Upper lobe of left lung (tissue), 6 donors: ENCODE data around the gene EHMT1. TPM values are rescaled to one million over a fixed set of nuclear protein-coding genes. Genes with fewer than 3 reads are reported as not detected.

Experiments
- ATAC-seq, 2 donors: fragments of 200-7000 bp; cut with Tn5 transposase; one replicate each; pipeline ENCODE4 v1.9.1; 2022; ENCODE audit warnings: mild to moderate bottlenecking in 2 of 2, moderate library complexity in 2 of 2; ENCODE audit not compliant: low FRiP score in 2 of 2
- DNase-seq, 2 donors: peaks; one replicate each; pipeline ENCODE4 v3.0.0-alpha.2; 2019 to 2020
- H3K27ac ChIP-seq, 4 donors: fragments of 200-600 bp; sonication (generic); one replicate each; pipeline ENCODE4 v1.5.1; 2016 to 2019
- H3K27me3 ChIP-seq, 4 donors: fragments of 200-600 bp; sonication (generic); one replicate each; pipeline ENCODE4 v1.5.1; 2017 to 2019
- H3K36me3 ChIP-seq, 4 donors: fragments of 200-600 bp; sonication (generic); one replicate each; pipeline ENCODE4 v1.5.1; 2016 to 2019
- H3K4me1 ChIP-seq, 4 donors: fragments of 200-600 bp; sonication (generic); one replicate each; pipeline ENCODE4 v1.5.1; 2018 to 2019
- H3K4me3 ChIP-seq, 4 donors: fragments of 200-600 bp; sonication (generic); one replicate each; pipeline ENCODE4 v1.5.1; 2017 to 2019; ENCODE audit warnings: mild to moderate bottlenecking in 2 of 4, moderate library complexity in 1 of 4
- H3K9me3 ChIP-seq, 4 donors: fragments of 200-600 bp; sonication (generic); one replicate each; pipeline ENCODE4 v1.5.1; 2018 to 2019
- EP300 ChIP-seq, 4 donors: sonication (generic); formaldehyde crosslinking; IDR thresholded peaks; one replicate each; pipeline ENCODE4 v1.5.1; 2017; ENCODE audit warnings: antibody characterized with exemption in 4 of 4, control low read depth in 2 of 4
- POLR2A ChIP-seq, 4 donors: fragments of 450-650 bp; IDR thresholded peaks; one replicate each; pipeline ENCODE4 v1.5.1; 2016 to 2017; ENCODE audit warnings: antibody characterized with exemption in 4 of 4, mild to moderate bottlenecking in 2 of 4
- POLR2AphosphoS5 ChIP-seq, 2 donors: sonication (generic); formaldehyde crosslinking; IDR thresholded peaks; one replicate each; pipeline ENCODE4 v1.5.1; 2017; ENCODE audit warnings: antibody characterized with exemption in 2 of 2
- WGBS, 2 donors: methylation state at CpG; one replicate each; pipeline ENCODE4 v1.1.5; 2017 to 2018; 5-methylcytosine and 5-hydroxymethylcytosine counted together
- total RNA-seq, 6 donors: library from RNA; depleted of rRNA in 4 of 6; stranded (reverse); fragments of >200 nt in 4 of 6; gene quantifications; one replicate each; pipeline versions ENCODE4 v1.1.0 to v1.2.1, GENCODE V29; 2016 to 2021
- TF ChIP-seq, protein P1 (sequence below), 6 experiments: fragments of 450-650 bp in 4 of 6; fragments of 200-600 bp in 2 of 6; sonication (generic) in 2 of 6; IDR thresholded peaks; one replicate each; pipeline ENCODE4 v1.5.1; 2016 to 2019; ENCODE audit warnings: antibody characterized with exemption in 6 of 6
- donor health status: DM: no; HTN: no; CAD: no; lungs with moderate emphysema.
- donor health status: DM: no; HTN: yes; CAD: no; lungs with severe emphysema.

EHMT1 gene
- total RNA-seq, 6 donors from 2014 or later: 68.0 to 183 (median 83.6) TPM

DNA sequence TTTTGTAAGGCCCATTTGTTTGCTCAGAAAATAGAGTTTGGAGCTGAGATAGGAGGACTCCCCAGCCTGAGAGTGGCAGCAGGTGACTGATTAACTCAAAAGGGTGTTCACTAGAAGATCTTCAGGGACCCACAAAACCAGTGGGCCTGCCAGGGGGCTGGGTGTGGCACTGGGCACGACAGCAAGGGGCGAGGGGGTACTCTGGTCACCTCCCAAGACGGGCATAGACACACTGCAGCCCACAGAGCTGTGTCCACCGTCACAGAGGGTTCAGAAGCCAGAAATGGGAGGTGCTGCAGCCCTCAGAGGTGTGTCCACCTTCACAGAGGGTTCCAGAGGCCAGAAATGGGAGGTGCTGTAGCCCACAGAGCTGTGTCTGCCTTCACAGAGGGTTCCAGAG is 183.2 kb downstream of the EHMT1 start:
- DNase-seq (no peak), ATAC-seq (no peak)
- Histone ChIP-seq H3K4me1 (no peaks in the 10 kb centered on the region), H3K4me3 (no peak overlapping the region), H3K27me3 (no peaks in the 10 kb centered on the region), H3K36me3 (peaks cover 5 to 70% (median 55%) of the 10 kb centered on the region in 4 donors), H3K27ac (no peak overlapping the region), H3K9me3 (no peaks in the 10 kb centered on the region)
- TF ChIP-seq, protein P1, sequence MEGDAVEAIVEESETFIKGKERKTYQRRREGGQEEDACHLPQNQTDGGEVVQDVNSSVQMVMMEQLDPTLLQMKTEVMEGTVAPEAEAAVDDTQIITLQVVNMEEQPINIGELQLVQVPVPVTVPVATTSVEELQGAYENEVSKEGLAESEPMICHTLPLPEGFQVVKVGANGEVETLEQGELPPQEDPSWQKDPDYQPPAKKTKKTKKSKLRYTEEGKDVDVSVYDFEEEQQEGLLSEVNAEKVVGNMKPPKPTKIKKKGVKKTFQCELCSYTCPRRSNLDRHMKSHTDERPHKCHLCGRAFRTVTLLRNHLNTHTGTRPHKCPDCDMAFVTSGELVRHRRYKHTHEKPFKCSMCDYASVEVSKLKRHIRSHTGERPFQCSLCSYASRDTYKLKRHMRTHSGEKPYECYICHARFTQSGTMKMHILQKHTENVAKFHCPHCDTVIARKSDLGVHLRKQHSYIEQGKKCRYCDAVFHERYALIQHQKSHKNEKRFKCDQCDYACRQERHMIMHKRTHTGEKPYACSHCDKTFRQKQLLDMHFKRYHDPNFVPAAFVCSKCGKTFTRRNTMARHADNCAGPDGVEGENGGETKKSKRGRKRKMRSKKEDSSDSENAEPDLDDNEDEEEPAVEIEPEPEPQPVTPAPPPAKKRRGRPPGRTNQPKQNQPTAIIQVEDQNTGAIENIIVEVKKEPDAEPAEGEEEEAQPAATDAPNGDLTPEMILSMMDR (IDR thresholded peaks at IDR 0.05): no peak
- TF ChIP-seq POLR2A (IDR thresholded peaks at IDR 0.05) (no peak), EP300 (IDR thresholded peaks at IDR 0.05) (no peak), POLR2AphosphoS5 (IDR thresholded peaks at IDR 0.05) (no peak)
- WGBS, 2 donors: 84 to 89% methylated on average over 3 to 4 of the region's 4 CpGs

DNA sequence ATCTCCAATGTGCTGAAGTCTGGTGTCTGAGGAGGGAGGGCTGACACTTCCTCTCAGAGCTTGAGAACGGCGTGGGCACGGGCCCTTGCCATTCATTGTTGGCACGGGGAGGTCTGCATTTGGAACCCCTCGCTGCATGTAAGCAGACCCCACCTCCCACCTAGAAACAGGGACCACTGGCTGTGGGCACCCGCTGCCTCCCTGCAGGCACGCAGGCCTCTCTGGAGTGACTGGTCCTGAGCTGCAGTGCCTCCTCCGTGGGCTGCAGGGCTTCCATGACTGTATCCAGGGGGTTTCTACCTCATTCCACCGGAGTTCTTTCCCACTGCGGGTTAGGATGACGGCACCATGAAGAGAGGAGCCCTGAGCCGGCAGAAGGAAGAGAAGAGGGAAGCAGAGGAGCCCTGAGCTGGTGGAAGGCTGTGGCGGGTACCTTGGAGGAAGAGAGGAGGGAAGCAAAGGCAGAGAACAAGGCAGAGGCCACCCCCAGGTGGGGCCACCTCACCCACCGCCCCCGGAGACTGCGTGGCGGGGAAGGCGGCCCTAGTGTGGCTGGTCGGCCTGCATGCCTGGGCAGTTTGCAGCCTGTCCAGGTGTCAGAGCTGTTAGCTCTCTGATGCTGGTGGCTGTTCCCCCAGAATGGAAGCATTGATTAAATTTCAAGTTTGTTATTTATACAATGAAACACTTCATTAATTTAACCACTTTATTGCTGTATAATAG is 183.9 kb downstream of the EHMT1 start:
- H3K27ac ChIP-seq: no peak overlapping the region
- 92 to 94% methylated on average over 15 to 19 of the region's 19 CpGs for WGBS, 2 donors
- H3K4me3 ChIP-seq: no peak overlapping the region
- H3K9me3 ChIP-seq: no peaks in the 10 kb centered on the region
- no peaks in the 10 kb centered on the region for H3K27me3 ChIP-seq
- no peak for ATAC-seq
- H3K4me1 ChIP-seq: no peaks in the 10 kb centered on the region
- H3K36me3 ChIP-seq: peaks cover 5 to 63% (median 51%) of the 10 kb centered on the region in 4 donors
- TF ChIP-seq, protein P1 (IDR thresholded peaks at IDR 0.05): no peak
- TF ChIP-seq EP300 (IDR thresholded peaks at IDR 0.05): no peak
- TF ChIP-seq POLR2A (IDR thresholded peaks at IDR 0.05): no peak
- TF ChIP-seq POLR2AphosphoS5 (IDR thresholded peaks at IDR 0.05): no peak
- DNase-seq: peak in 1 of 2 donors; percentile 64

DNA sequence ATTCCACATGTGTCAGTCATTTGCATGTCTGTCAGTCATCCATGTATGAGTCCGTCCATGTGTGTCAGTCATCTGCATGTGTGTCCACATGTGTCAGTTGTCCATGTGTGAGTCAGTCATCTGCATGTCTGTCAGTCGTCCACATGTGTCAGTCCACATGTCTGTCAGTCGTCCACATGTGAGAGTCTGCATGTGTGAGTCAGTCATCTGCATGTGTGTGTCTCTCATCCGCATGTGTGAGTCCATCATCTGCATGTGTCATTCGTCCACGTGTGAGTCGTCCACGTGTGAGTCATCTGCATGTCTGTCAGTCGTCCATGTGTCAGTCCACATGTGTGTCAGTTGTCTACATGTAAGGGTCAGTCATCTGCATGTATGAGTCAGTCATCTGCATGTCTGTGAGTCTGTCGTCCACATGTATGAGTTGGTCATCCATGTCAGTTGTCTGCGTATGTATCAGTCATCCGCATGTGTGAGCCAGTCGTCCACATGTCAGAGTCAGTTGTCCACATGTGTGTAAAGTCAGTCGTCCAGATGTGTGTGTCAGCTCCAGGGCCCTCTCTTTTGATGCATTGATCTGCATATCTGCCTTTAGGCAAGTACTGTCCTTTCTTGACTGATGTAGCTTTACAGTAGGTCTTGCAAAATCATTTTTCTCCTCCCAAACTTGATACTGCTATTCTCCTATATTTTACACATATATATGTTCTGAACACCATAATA is 186.3 kb downstream of the EHMT1 start:
- no peak for TF ChIP-seq EP300 (IDR thresholded peaks at IDR 0.05)
- TF ChIP-seq, protein P1 (IDR thresholded peaks at IDR 0.05): no peak
- TF ChIP-seq POLR2AphosphoS5 (IDR thresholded peaks at IDR 0.05): no peak
- no peak for TF ChIP-seq POLR2A (IDR thresholded peaks at IDR 0.05)

DNA sequence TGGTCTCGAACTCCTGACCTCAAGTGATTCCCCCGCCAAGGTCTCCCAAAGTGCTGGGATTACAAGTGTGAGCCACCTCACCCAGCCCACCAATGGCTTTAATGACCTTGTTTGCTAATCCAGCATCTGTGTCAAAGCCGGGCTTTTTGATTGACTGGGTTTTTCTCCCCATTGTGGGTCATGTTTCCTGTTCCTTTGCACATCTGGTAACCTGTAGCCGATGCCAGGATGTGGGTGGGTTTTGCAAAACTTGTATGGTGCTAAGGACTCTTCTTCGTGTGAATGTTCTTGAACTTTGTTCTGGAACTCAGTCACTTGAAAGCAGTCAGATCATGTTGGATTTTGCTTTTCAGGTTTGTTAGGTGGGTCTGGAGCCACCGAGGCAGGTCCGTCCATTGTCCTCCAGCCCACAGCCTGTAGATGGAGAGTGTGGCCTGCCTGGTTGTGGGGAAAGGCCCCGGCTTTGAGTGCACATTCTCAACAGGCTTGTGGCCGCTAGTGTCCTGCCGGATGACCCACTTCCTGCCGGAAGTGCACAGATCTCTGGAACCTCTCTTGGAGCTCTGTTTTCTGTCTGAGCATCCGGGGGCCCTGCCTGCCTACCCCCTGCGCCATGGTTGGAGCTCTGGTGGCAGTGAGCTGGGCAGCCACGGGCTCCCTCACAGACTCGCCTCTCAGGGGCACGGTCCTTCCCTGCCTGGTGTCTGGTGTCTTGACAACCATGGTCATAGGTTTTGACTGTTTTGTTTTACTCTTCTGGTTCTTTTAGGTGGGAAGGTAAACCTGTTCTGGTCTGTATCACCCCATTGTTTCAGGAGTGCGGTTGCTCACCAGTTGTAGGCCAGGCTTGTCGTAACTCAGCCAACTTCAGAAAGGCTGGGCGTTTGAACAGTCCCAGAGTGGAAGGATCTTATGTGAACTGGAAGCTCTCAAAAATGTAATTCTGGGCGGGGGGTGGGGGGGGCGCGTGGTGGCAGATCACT is 189.2 kb downstream of the EHMT1 start:
- ATAC-seq: no peak
- Histone ChIP-seq H3K27me3 (no peaks in the 10 kb centered on the region), H3K4me3 (no peak overlapping the region), H3K9me3 (no peaks in the 10 kb centered on the region), H3K27ac (no peak overlapping the region), H3K36me3 (peaks cover 3 to 51% (median 36%) of the 10 kb centered on the region in 4 donors), H3K4me1 (no peaks in the 10 kb centered on the region)
- TF ChIP-seq POLR2AphosphoS5 (IDR thresholded peaks at IDR 0.05) (no peak), EP300 (IDR thresholded peaks at IDR 0.05) (no peak), POLR2A (IDR thresholded peaks at IDR 0.05) (no peak)
- TF ChIP-seq, protein P1 (IDR thresholded peaks at IDR 0.05): no peak
- DNase-seq: peak in 1 of 2 donors; percentile 40
- WGBS, 2 donors: 85 to 86% methylated on average over 15 to 22 of the region's 22 CpGs

More for the DNA sequence above, 186.3 kb downstream of the EHMT1 start:
- H3K27me3 ChIP-seq: no peaks in the 10 kb centered on the region
- DNase-seq (no peak), ATAC-seq (no peak)
- H3K9me3 ChIP-seq: no peaks in the 10 kb centered on the region
- no peak overlapping the region for H3K27ac ChIP-seq
- no peak overlapping the region for H3K4me3 ChIP-seq
- H3K36me3 ChIP-seq: peaks cover 0 to 56% (median 42%) of the 10 kb centered on the region in 4 donors
- WGBS, 2 donors: 93 to 94% methylated on average over 14 of the region's 14 CpGs
- H3K4me1 ChIP-seq: no peaks in the 10 kb centered on the region
